Superior temporal gyrus (tissue), 1 donor: ENCODE measurements around the gene UBL7.
A peak's percentile ranks its signal among the peaks of the same experiment; 100 is the strongest.

Experiments
- DNase-seq: peaks from one replicate; pipeline ENCODE4 v3.0.0-alpha.2; 2016; ENCODE audit errors: extremely low spot score

Gene UBL7

DNA sequence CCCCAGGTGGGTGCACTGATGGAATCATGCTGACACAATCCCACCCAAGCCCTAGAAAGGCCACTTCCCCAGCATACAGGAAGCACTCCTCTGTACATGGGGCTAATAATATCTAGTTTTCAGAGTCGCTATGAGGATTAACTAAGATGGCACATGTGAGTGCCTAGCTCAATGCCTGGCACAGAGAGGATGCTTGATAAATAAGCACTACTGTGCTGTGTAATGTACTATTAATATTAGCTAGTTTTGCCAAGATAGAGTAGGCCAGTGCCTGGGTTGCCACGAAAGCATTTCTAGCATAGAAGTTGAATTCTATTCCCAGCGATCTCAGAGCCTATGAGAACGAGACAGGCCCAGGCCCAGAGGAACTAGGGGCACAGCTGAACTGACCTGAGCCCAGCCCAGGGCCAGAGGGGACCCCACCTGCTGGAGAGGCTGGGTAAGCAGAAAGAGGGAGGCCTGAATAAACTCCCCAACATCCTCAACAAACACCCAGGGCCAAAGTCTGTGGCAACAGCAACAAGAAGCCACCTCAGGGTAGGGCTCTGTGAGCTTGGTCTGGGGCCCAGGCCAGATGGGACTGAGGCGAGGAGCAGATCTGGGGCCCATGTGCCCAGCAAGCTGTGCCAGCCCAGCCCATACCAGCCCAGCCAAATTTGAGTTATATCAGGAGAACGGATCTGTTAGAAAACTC lies 19.6 kb downstream of the UBL7 start:
- no peak for DNase-seq

DNA sequence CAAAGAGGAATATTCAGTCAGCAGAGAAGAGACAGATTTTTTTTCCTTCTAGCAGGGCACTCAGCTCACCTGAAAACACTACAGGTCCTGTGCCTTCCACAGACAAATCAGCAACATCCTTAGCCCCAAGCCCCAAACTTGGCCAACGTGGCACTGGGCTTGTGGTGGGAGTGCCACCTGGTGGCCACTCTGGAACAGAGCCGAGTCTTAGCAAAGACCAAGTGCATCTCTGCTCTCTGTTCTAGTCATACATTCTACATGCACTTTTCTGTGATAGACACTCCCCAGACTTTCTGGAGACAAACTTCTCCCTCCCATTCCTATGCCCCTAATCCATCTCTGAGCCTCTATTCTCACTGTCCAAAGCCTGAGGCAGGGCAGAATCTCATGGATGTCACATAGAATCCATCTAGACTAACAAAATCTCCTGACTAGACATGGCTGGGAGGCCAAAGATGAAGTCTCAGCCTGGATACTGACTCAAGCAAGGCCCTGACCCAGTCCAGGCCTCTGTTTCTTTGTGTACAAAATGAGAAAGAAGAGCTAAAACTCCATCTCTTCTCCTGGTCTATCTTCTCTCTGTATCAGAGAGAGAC lies 22.1 kb downstream of the UBL7 start:
- DNase-seq = peak; percentile 96

DNA sequence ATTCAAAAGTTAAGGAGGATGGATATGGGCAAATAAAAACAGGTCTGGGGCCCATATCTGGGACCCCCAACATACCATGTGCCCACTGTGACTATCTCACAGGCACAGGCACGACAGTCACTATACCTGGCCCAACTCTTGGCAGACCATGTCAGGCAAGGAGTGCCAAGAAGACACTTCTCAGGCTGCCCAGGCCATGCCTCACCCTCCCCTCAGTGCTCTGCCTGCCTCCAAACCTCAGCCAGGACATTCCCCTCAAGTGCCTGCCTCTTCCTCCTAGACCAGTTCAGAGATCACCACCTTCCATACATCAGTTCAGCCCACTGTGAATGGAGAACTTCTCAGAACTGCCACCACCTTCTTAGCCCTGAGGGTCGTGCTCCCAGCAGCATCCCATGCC lies 22.8 kb downstream of the UBL7 start:
- DNase-seq = no peak

DNA sequence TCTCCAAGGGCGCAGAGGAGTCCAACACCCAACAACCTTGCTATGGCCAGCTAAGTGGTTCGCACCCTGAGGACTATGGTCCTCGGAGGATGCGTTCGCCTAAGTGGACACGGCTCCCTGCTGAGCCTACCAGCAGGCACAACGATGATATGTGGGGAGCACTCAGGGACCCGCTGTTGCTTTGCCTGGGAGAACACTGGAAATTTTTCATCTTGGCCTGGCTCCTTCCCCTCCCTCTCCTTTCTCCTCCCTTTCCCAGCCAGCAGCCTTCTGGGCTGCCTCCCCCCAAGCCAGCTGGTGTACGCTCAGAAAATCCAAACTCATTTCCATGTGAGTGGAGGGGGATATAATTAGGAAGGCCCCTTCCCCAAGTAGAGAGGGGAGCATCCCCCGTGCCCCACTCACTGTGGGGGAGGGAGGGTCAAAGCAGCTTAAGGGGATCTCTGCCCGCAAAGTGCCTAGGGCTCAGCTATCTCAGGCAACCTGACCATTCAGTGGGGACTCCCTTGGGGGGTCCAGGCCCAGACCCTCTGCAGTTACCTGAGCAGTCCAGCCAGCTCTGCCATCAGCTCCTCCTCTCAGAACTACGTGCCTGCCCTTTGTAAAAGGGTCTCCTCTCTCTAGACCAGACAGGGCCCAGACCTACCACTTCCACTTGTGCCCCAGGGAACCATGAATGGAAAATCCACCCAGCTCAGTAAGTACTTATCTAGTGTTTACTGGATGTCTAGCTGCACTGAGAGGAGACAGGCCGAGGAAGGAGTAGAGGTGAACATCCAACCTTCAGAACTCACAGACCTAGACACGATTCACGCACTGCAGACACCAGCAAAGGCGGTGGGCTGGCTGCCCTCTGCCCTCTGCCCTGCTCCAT lies 26.5 kb downstream of the UBL7 start:
- DNase-seq = no peak

DNA sequence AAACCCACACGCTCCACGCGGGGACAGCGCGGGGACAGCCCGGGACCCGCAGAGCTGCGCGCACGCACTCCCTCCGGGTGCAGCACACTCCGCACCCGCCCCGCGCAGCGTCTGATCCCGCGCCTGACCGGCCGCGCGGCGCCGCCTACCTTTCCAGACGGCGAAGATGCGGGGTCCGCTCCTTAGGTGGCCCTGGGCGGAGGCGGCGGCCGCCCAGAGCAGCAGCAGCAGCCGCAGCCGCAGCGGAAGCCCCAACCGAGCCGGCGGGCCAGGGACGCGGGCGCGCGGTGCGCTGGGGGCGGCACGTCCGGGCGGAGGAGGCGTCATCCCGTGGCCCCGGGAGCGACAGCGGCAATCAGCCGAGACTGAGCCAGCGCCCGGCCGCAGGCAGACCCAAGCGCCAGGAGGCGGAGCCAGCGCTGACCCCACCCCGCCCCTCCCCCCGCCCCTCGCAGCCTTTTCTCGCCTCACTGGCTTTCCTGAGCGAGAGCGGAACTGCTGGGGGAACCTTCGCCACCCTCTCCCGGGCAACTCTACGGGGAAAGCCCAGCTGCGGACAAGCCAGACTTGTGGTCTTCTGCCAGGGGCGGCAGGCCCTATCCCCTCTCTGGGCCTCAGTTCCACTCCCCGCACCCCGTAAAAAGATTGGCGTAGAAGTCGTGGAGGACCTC lies 27.2 kb downstream of the UBL7 start, which contains the start of gene SEMA7A:
TSS of gene SEMA7A (minus strand) at position 367 of the 671 bp plus-strand sequence. CDS start at position 327, 40 bp downstream.
- DNase-seq = peak; percentile 84

- no peak for DNase-seq
Observed at GRCh38 chr15:74432968-74433591, 27.9 kb downstream of the UBL7 start.

GRCh38 chr15:74432271-74432967 lies 28.5 kb downstream of the UBL7 start:
- DNase-seq = no peak

- DNase-seq = peak; percentile 21
Observed at GRCh38 chr15:74431645-74432044, 29.3 kb downstream of the UBL7 start.

- DNase-seq = no peak
Observed at GRCh38 chr15:74431116-74431515, 29.8 kb downstream of the UBL7 start.

GRCh38 chr15:74430510-74430951 lies 30.4 kb downstream of the UBL7 start:
- DNase-seq = no peak

GRCh38 chr15:74429781-74430400 lies 31.1 kb downstream of the UBL7 start:
- no peak for DNase-seq

DNA sequence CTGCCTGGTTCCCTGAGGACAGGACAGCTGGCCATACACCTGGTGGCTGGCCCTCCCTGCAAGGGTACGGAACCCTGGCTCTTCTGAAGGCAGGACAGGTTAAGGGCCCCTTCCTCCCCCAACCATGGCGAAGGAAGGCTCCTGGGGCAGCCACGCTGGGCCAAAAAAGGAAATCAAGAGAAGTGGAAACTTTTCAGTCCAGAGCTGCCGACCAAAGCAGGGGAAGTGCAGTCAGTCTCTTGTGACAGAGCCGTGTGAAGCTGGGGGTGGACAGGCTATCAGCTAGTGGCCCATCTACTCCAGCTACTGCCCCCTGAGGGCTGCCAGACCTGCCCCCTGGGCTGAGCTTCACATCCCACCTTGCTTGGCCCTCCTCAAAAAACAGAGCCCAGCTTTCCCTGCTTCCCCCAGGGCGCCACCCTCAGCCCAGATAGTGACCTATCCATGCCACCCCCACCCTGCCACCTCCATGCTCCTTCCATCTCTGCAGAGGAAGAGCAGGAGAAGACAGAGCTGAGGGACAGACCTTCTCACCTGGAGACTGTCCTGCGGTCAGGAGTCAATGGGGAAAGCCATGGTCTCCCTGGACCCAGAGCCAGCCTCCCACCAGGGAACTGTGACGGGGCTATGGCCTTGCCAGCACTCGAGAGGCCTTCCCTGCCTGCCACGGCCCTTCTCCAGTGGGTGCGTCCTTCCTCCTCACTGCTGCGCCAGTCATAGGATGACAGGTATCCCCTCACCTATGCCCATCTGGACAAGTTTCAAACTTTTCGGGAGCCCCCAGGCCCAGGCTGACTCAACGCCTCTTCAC lies 31.8 kb downstream of the UBL7 start:
- DNase-seq = no peak

DNA sequence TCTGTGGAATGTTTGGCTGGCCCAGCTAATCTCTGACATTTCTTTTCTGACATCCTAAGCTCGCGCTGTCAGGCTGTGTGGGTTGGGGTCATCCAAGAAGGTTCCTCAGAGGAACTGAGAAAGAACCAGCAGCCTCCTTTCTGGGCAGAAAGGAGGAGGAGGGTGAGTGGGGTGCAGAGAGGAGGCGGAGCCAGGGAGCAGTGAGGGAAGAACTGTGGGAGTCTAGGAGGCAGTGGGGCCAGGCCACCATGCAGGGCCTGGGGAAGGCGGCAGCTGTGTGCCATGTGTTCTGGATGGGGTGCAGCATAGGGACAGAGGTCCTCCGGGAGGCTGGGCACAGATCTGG lies 32.5 kb downstream of the UBL7 start:
- no peak for DNase-seq

- DNase-seq = no peak
Observed at GRCh38 chr15:74427607-74428441, 33.1 kb downstream of the UBL7 start.

GRCh38 chr15:74426404-74427281 lies 34.3 kb downstream of the UBL7 start:
- no peak for DNase-seq

GRCh38 chr15:74425630-74426029 lies 35.3 kb downstream of the UBL7 start:
- no peak for DNase-seq

DNA sequence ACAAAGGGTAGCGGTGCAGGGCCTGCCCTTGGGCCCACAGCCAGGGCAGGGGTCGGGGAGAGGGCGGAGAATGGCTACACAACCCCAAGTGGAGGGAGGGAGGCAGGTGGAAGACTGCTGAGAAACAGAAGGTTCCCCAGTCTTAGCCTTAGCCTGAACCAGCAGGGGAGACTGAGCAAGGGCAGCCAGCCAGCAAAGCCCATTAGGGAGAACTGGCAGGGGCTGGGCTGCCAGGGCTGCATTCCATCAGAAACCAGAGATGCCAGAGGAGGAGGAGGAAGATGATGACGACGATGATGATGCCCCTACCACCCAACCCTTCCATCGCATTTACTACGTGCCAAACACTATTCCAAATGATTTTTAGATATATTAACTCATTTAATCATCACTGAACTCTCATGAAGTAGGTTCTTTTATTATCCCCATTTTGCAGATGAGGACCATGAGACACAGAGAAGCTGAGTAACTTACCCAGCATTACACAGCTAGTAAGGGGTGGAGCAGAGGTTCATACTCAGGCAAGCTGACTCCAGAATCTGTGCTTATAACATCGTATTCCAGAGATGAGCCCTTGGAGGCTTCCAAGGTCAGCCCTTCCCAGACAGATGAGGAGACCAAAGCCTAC lies 35.9 kb downstream of the UBL7 start:
- no peak for DNase-seq
